HG02970 (cell line): Measurements from ENCODE around the gene NR0B1.

Experiments used
- ATAC-seq: cut with Tn5 transposase; IDR thresholded peaks from one replicate; pipeline ENCODE4 v1.9.1; 2021; ENCODE audit warnings: mild to moderate bottlenecking, moderate library complexity, moderate number of reproducible peaks; ENCODE audit not compliant: unreplicated experiment, low FRiP score

Gene NR0B1

GRCh38 chrX:30278365-30278764, 30.8 kb downstream of the NR0B1 start:
- no peak for ATAC-seq

GRCh38 chrX:30275498-30275897, 33.7 kb downstream of the NR0B1 start:
- ATAC-seq = no peak

GRCh38 chrX:30270639-30271038, 38.6 kb downstream of the NR0B1 start:
- ATAC-seq = no peak

GRCh38 chrX:30262763-30263162, 46.4 kb downstream of the NR0B1 start:
- ATAC-seq = no peak

- no peak for ATAC-seq
Measured at GRCh38 chrX:30261012-30261411, 48.2 kb downstream of the NR0B1 start.

- no peak for ATAC-seq
Measured at GRCh38 chrX:30259927-30260326, 49.3 kb downstream of the NR0B1 start.
